HG03460 (cell line): Measurements from ENCODE around the gene AMER1.

Experiments
- ATAC-seq: cut with Tn5 transposase; IDR thresholded peaks from one replicate; pipeline ENCODE4 v1.9.1; 2021; ENCODE audit not compliant: unreplicated experiment

AMER1 gene

GRCh38 chrX:64186974-64187761 lies 18.3 kb downstream of the AMER1 start:
- ATAC-seq: no peak

- no peak for ATAC-seq
Observed at GRCh38 chrX:64184396-64184795, 21.1 kb downstream of the AMER1 start.

GRCh38 chrX:64182208-64182607 lies 23.3 kb downstream of the AMER1 start:
- no peak for ATAC-seq

- ATAC-seq: no peak
Observed at GRCh38 chrX:64176876-64177275, 28.6 kb downstream of the AMER1 start.

- ATAC-seq: no peak
Observed at GRCh38 chrX:64169988-64170387, 35.5 kb downstream of the AMER1 start.

- no peak for ATAC-seq
Observed at GRCh38 chrX:64152857-64153256, 52.7 kb downstream of the AMER1 start.

GRCh38 chrX:64151911-64152310 lies 53.6 kb downstream of the AMER1 start:
- ATAC-seq: no peak

- ATAC-seq: no peak
Observed at GRCh38 chrX:64150775-64151174, 54.7 kb downstream of the AMER1 start.
